Psoas muscle (tissue), 8 donors: Measurements from ENCODE around the gene FOXA3. TPM values are rescaled to one million over a fixed set of nuclear protein-coding genes. Genes with fewer than 3 reads are reported as not detected.

Source experiments
- ATAC-seq, 4 donors: fragments of 200-7000 bp; cut with Tn5 transposase; one replicate each; pipeline ENCODE4 v1.9.1; 2020; ENCODE audit warnings: moderate library complexity in 3 of 4, mild to moderate bottlenecking in 2 of 4
- DNase-seq, 2 donors: peaks; one replicate each; pipeline ENCODE4 v3.0.0-alpha.2; 2020
- H3K27ac ChIP-seq: fragments of 200-600 bp; one replicate; pipeline ENCODE4 v1.8.0; 2022
- H3K27me3 ChIP-seq, 3 donors: fragments of 200-600 bp in 1 of 3; one replicate each; pipeline versions ENCODE4 v1.6.1 to v1.8.0; 2013 to 2022; ENCODE audit warnings: low read length in 2 of 3, mild to moderate bottlenecking in 2 of 3, moderate library complexity in 1 of 3; ENCODE audit not compliant: insufficient read depth in 3 of 3
- H3K36me3 ChIP-seq, 2 donors: fragments of 200-600 bp in 1 of 2; one replicate each; pipeline versions ENCODE4 v1.6.1 to v1.8.0; 2013 to 2022; ENCODE audit warnings: low read depth in 1 of 2, mild to moderate bottlenecking in 1 of 2, moderate library complexity in 1 of 2; ENCODE audit not compliant: insufficient read depth in 1 of 2
- H3K4me1 ChIP-seq: fragments of 200-600 bp; one replicate; pipeline ENCODE4 v1.8.0; 2022
- H3K4me3 ChIP-seq: fragments of 200-600 bp; one replicate; pipeline ENCODE4 v1.8.0; 2022; ENCODE audit warnings: mild to moderate bottlenecking
- H3K9me3 ChIP-seq: fragments of 200-600 bp; one replicate; pipeline ENCODE4 v1.8.0; 2022
- CTCF ChIP-seq: fragments of 200-600 bp; IDR thresholded peaks from one replicate; pipeline ENCODE4 v1.8.0; 2022; ENCODE audit warnings: antibody characterized with exemption
- WGBS, 3 donors: extraction: QIAGEN DNeasy Blood & Tissue Kit; methylation state at CpG; one replicate each; pipeline versions ENCODE4 v1.1.6 to v1.1.7; 2013; 5-methylcytosine and 5-hydroxymethylcytosine counted together
- intact Hi-C, 2 donors: fragments of 100-400 bp; cut with DNase I; formaldehyde crosslinking; loops; one replicate each; pipeline versions ENCODE4 v1.11.0 to v1.14.2; 2022
- polyA plus RNA-seq, 3 donors: library from polyadenylated mRNA; stranded (reverse); fragments of 200-250 nt; gene quantifications; one replicate each; pipeline ENCODE4 v1.2.3, GENCODE V29; 2013
- total RNA-seq, 4 donors: library from RNA; stranded (reverse); fragmentation: NEBNext Ultra II Directional in 2 of 4; extraction: Animal tissue kit (Norgen Biotek cat#: 25700) in 2 of 4; gene quantifications; one replicate each; pipeline versions ENCODE4 v1.2.1 to v1.2.4, GENCODE V29; 2021 to 2023
- donor health status: healthy with polysubstance abuse.
- donor health status: DM: no; HTN: no; CAD: no; lungs with moderate emphysema.
- donor health status: Bipolar disorder and iron deficiency.
- donor health status: healthy.
- donor health status: DM: yes; HTN: yes; CAD: no.
- donor health status: DM: no; HTN: no; CAD: no.
- donor health status: DM: no; HTN: no; CAD: no.
- donor health status: DM: yes; HTN: yes; CAD: no.

FOXA3 gene
- total and polyA plus RNA-seq, 7 donors, result 0.05 to 0.35 (median 0.23) TPM; not detected in 4

DNA sequence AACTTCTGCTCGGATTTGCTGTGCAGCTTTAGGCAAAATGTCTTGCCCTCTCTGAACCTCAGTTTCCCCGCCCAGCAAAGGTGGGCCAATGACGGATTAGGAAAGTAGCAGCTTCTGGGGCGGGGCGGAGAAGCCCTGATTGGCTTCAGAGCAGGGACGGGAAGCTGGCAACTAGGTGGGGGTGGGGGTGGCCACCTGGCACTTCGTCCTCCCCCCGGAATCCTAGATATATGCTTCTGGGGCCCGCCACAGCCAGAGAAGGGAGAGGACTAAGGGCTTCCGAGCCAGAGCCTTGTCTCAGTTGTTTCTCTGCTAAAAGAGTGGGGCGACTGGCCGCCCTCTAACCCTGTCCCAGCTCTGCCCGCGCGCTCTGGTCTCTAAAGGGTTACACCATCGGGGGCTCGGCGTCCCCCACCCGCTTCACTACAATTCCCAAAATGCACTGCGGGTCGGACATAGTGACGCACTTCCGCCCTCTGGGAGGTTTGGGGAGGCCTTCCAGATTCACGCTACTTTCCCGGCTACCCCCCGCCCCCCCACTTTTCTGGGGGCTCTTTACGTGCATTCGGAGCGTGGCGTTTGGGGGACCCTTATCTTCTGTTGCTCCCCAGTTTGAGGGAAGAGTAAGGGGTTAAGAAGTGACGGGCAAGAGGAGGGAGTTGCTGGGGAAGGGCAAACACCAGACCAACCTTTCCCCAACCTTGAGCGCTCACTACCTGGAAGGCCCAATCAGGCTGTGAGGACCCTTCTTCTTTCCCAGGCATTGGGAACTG lies 22.5 kb downstream of the FOXA3 start:
- intact Hi-C loops, result loop anchor here in 1 of 2 donors (5.0 kb wide), 1 partner anchor 111 kb away; the partner anchor contains the start of gene CCDC61
- Histone ChIP-seq H3K27ac (peak overlapping the region; percentile 86), H3K9me3 (no peaks in the 10 kb centered on the region), H3K27me3 (no peaks in the 10 kb centered on the region), H3K4me1 (peaks cover 29% of the 10 kb centered on the region), H3K36me3 (peaks cover 0 to 25% of the 10 kb centered on the region in 2 donors), H3K4me3 (peak overlapping the region; percentile 87)
- ATAC-seq, result peak; percentile 89 to 94 (median 90)
- 0 to 2% (median 1%) methylated on average over 31 to 32 of the region's 32 CpGs for WGBS, 3 donors
- TF ChIP-seq CTCF, result no peak
- peak; percentile 89 to 94 for DNase-seq

- Histone ChIP-seq H3K4me1 (peaks cover 29% of the 10 kb centered on the region), H3K27me3 (no peaks in the 10 kb centered on the region), H3K27ac (peak overlapping the region; percentile 86), H3K4me3 (peak overlapping the region; percentile 87), H3K9me3 (no peaks in the 10 kb centered on the region), H3K36me3 (peaks cover 0 to 30% of the 10 kb centered on the region in 2 donors)
- ATAC-seq (peak in 1 of 4 donors; percentile 0), DNase-seq (no peak)
- 35 to 41% (median 40%) methylated on average over 10 of the region's 10 CpGs for WGBS, 3 donors
- intact Hi-C loops, result loop anchor here in 1 of 2 donors (5.0 kb wide), 1 partner anchor 110 kb away; the partner anchor contains the start of gene CCDC61
- TF ChIP-seq CTCF, result no peak
These were observed 23.1 kb downstream of the FOXA3 start for GRCh38 chr19:45887200-45887710.

GRCh38 chr19:45889210-45889885 lies 25.2 kb downstream of the FOXA3 start:
- ATAC-seq (no peak), DNase-seq (no peak)
- Histone ChIP-seq H3K36me3 (peaks cover under 1 to 25% of the 10 kb centered on the region in 2 donors), H3K9me3 (no peaks in the 10 kb centered on the region), H3K27ac (no peak overlapping the region), H3K4me3 (no peak overlapping the region), H3K27me3 (no peaks in the 10 kb centered on the region), H3K4me1 (peaks cover 8% of the 10 kb centered on the region)
- TF ChIP-seq CTCF, result no peak
- intact Hi-C loops, result loop anchor here in 1 of 2 donors (5.0 kb wide), 1 partner anchor 108 kb away; the partner anchor contains the start of gene CCDC61
- WGBS, 3 donors, result 62 to 76% (median 68%) methylated on average over 6 of the region's 6 CpGs

GRCh38 chr19:45890877-45891276 lies 26.8 kb downstream of the FOXA3 start:
- WGBS, 3 donors, result 84 to 87% (median 87%) methylated on average over 10 to 17 of the region's 17 CpGs
- no peak for DNase-seq
- no peaks in the 10 kb centered on the region for H3K27me3 ChIP-seq
- H3K36me3 ChIP-seq, result peaks cover 2 to 36% of the 10 kb centered on the region in 2 donors
- no peak overlapping the region for H3K27ac ChIP-seq
- TF ChIP-seq CTCF, result no peak
- no peaks in the 10 kb centered on the region for H3K4me1 ChIP-seq
- intact Hi-C loops, result no loop called here
- no peaks in the 10 kb centered on the region for H3K9me3 ChIP-seq
- H3K4me3 ChIP-seq, result no peak overlapping the region
- ATAC-seq, result no peak
